Middle frontal gyrus (tissue), 1 donor: ENCODE data around the gene ZFAND2B.

Experiments used
- DNase-seq: peaks from one replicate; pipeline ENCODE4 v3.0.0-alpha.2; 2015; ENCODE audit warnings: low spot score; ENCODE audit errors: extremely low spot score

ZFAND2B gene

GRCh38 chr2:219206328-219207133 is at the start of gene ZFAND2B:
Gene ZFAND2B, plus strand, starts transcription at chr2:219206782. Its CDS starts 206 bp downstream, at chr2:219206988.
- peak; percentile 92 for DNase-seq

GRCh38 chr2:219157396-219157795 is 49.2 kb upstream of the ZFAND2B start:
- DNase-seq: no peak

- DNase-seq: no peak
Measured at GRCh38 chr2:219158025-219158424, 48.6 kb upstream of the ZFAND2B start.

- no peak for DNase-seq
Measured at GRCh38 chr2:219158586-219158985, 48.0 kb upstream of the ZFAND2B start.

- no peak for DNase-seq
Measured at GRCh38 chr2:219159771-219160185, 46.8 kb upstream of the ZFAND2B start.

GRCh38 chr2:219160186-219161017 is 46.2 kb upstream of the ZFAND2B start, which contains the start of gene NHEJ1:
Gene NHEJ1, minus strand, starts transcription at chr2:219160815. Its CDS starts 2,453 bp downstream, at chr2:219158362.
- DNase-seq: peak; percentile 78

GRCh38 chr2:219161097-219161496 is 45.5 kb upstream of the ZFAND2B start:
- DNase-seq: no peak

- no peak for DNase-seq
Measured at GRCh38 chr2:219163156-219163555, 43.4 kb upstream of the ZFAND2B start.

GRCh38 chr2:219165058-219165911 is 41.3 kb upstream of the ZFAND2B start:
- DNase-seq: no peak

GRCh38 chr2:219167997-219168396 is 38.6 kb upstream of the ZFAND2B start:
- no peak for DNase-seq

- no peak for DNase-seq
Measured at GRCh38 chr2:219168526-219168925, 38.1 kb upstream of the ZFAND2B start.

- DNase-seq: no peak
Measured at GRCh38 chr2:219168932-219169331, 37.6 kb upstream of the ZFAND2B start.

GRCh38 chr2:219169930-219170654 is 36.5 kb upstream of the ZFAND2B start, which contains the start of gene SLC23A3:
Gene SLC23A3, minus strand, starts transcription at chr2:219170029. Its CDS starts 45 bp downstream, at chr2:219169984.
- no peak for DNase-seq

GRCh38 chr2:219171231-219171651 is 35.3 kb upstream of the ZFAND2B start:
- DNase-seq: peak; percentile 14

GRCh38 chr2:219172231-219173154 is 34.1 kb upstream of the ZFAND2B start:
- no peak for DNase-seq

GRCh38 chr2:219173176-219173575 is 33.4 kb upstream of the ZFAND2B start:
- no peak for DNase-seq

- DNase-seq: no peak
Measured at GRCh38 chr2:219174146-219174545, 32.4 kb upstream of the ZFAND2B start.

GRCh38 chr2:219174801-219175200 is 31.8 kb upstream of the ZFAND2B start:
- no peak for DNase-seq

GRCh38 chr2:219175486-219175885 is 31.1 kb upstream of the ZFAND2B start:
- DNase-seq: no peak
